CD4-positive, alpha-beta T cell (primary cell): ENCODE results near the gene RMDN2. TPM values are rescaled to one million over a fixed set of nuclear protein-coding genes. Genes with fewer than 3 reads are reported as not detected.

Experiments
- ATAC-seq: fragments of 200-7000 bp; cut with Tn5 transposase; one replicate; pipeline ENCODE4 v1.10.0; 2022; ENCODE audit warnings: mild to moderate bottlenecking; ENCODE audit not compliant: poor library complexity
- CTCF ChIA-PET: fragments of 350-600 bp; sonication (Branson Sonifier 250); formaldehyde crosslinking; loops from one replicate; lab custom pipeline; 2021; ENCODE audit warnings: antibody characterized with exemption, inconsistent platforms; lab: Charles Lee
- POLR2A ChIA-PET: fragments of 350-600 bp; sonication (Branson Sonifier 250); formaldehyde crosslinking; loops from one replicate; lab custom pipeline; 2021; ENCODE audit warnings: antibody characterized with exemption, inconsistent platforms; lab: Charles Lee
- DNase-seq, 14 experiments: peaks; one replicate each; pipeline ENCODE4 v3.0.0-alpha.2; 2013 to 2020; ENCODE audit warnings: mixed read lengths in 2 of 14
- H3K27ac ChIP-seq, 2 donors: one replicate each; pipeline versions ENCODE4 v1.5.1 to v1.7.0; 2013; ENCODE audit warnings: low read length in 2 of 2, low read depth in 1 of 2, mild to moderate bottlenecking in 1 of 2
- H3K27me3 ChIP-seq, 2 experiments: 1 replicate in 1 of 2; 2 replicates in 1 of 2; pipeline versions ENCODE4 v1.6.1 to v1.7.0; 2013; ENCODE audit warnings: low read length in 2 of 2, control low read depth in 1 of 2, mild to moderate bottlenecking in 1 of 2, moderate library complexity in 1 of 2; ENCODE audit not compliant: insufficient read depth in 2 of 2, control insufficient read depth in 1 of 2
- H3K36me3 ChIP-seq: one replicate; pipeline ENCODE4 v1.6.1; 2013; ENCODE audit warnings: low read length, control low read depth; ENCODE audit not compliant: insufficient read depth
- H3K4me1 ChIP-seq: one replicate; pipeline ENCODE4 v1.6.1; 2013; ENCODE audit warnings: low read length, control low read depth; ENCODE audit not compliant: insufficient read depth
- H3K4me3 ChIP-seq: one replicate; pipeline ENCODE4 v1.5.1; 2013; ENCODE audit warnings: mild to moderate bottlenecking, low read length, moderate library complexity
- H3K9me3 ChIP-seq, 2 experiments: 1 replicate in 1 of 2; 2 replicates in 1 of 2; pipeline versions ENCODE4 v1.6.1 to v1.7.0; 2013; ENCODE audit warnings: low read length in 2 of 2, mild to moderate bottlenecking in 2 of 2, control low read depth in 1 of 2, moderate library complexity in 1 of 2; ENCODE audit not compliant: control insufficient read depth in 1 of 2, insufficient read depth in 1 of 2
- H3K27ac Mint-ChIP-seq: one replicate; pipeline ENCODE4 v1.8.0; 2020; ENCODE audit warnings: mixed read lengths
- H3K27me3 Mint-ChIP-seq: one replicate; pipeline ENCODE4 v1.8.0; 2021; ENCODE audit warnings: mixed read lengths
- H3K36me3 Mint-ChIP-seq: one replicate; pipeline ENCODE4 v1.8.0; 2021; ENCODE audit warnings: low read depth, mixed read lengths
- H3K4me1 Mint-ChIP-seq: one replicate; pipeline ENCODE4 v1.8.0; 2021; ENCODE audit warnings: low read depth, mixed read lengths
- H3K4me3 Mint-ChIP-seq: one replicate; pipeline ENCODE4 v1.8.0; 2020; ENCODE audit warnings: mild to moderate bottlenecking, mixed read lengths
- H3K9me3 Mint-ChIP-seq: one replicate; pipeline ENCODE4 v1.8.0; 2020; ENCODE audit warnings: mixed read lengths
- intact Hi-C, 2 experiments: fragments of 100-400 bp; cut with DNase I in 1 of 2; cut with micrococcal nuclease in 1 of 2; formaldehyde crosslinking; loops; one replicate each; pipeline versions ENCODE4 v1.15.1 to v1.9.0; 2023 to 2025; cut with DNase I, micrococcal nuclease
- polyA plus RNA-seq, 2 donors: library from polyadenylated mRNA; unstranded; fragments of 120-200 nt; gene quantifications; one replicate each; pipeline ENCODE4 v1.2.1, GENCODE V29; 2013
- total RNA-seq, 174 experiments: library from RNA in 2 of 174; stranded (reverse) in 2 of 174; gene quantifications; one replicate each; pipeline ENCODE4 v1.2.3 and lab custom pipeline; 2021 to 2026
- TF ChIP-seq, protein P1 (sequence below): fragments of 200-600 bp; IDR thresholded peaks from one replicate; pipeline ENCODE4 v1.8.0; 2022; ENCODE audit warnings: antibody characterized with exemption, mild to moderate bottlenecking

RMDN2 gene
- total RNA-seq (1 to 10 TPM; 2.4 to 3.3 TPM), total RNA-seq (lab: John Stamatoyannopoulos, UW) (1.1 to 6.7 (median 3.8) reads per million in 172 experiments)
- polyA plus RNA-seq (2013, experiment 1 of 2): 2.3 TPM
- 2.7 TPM for polyA plus RNA-seq (2013, experiment 2 of 2)

- Mint-ChIP-seq H3K27me3 (no peaks in the 10 kb centered on the region), H3K27ac (peak within 1 kb of the TSS; percentile 79), H3K4me1 (peaks cover 36% of the 10 kb centered on the region), H3K9me3 (no peaks in the 10 kb centered on the region), H3K36me3 (peaks cover 5% of the 10 kb centered on the region), H3K4me3 (peak within 1 kb of the TSS; percentile 93)
- DNase-seq (peak; percentile 48 to 86 (median 71)), ATAC-seq (peak; percentile 83)
- CTCF ChIA-PET: no interaction called here
- peak within 1 kb of the TSS; percentile 82 for H3K4me3 ChIP-seq
- POLR2A ChIA-PET: interaction anchor here (0.5 to 2.2 kb wide), 12 partner anchors 9 to 1199 kb away, joined by 3 to 17 read pairs (median 3); partner anchors contain the start of genes SRSF7 and STRN
- H3K9me3 ChIP-seq: no peaks in the 10 kb centered on the region
- H3K27ac ChIP-seq: peak within 1 kb of the TSS; percentile 37 to 62
- TF ChIP-seq, protein P1, sequence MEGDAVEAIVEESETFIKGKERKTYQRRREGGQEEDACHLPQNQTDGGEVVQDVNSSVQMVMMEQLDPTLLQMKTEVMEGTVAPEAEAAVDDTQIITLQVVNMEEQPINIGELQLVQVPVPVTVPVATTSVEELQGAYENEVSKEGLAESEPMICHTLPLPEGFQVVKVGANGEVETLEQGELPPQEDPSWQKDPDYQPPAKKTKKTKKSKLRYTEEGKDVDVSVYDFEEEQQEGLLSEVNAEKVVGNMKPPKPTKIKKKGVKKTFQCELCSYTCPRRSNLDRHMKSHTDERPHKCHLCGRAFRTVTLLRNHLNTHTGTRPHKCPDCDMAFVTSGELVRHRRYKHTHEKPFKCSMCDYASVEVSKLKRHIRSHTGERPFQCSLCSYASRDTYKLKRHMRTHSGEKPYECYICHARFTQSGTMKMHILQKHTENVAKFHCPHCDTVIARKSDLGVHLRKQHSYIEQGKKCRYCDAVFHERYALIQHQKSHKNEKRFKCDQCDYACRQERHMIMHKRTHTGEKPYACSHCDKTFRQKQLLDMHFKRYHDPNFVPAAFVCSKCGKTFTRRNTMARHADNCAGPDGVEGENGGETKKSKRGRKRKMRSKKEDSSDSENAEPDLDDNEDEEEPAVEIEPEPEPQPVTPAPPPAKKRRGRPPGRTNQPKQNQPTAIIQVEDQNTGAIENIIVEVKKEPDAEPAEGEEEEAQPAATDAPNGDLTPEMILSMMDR: no peak
- H3K4me1 ChIP-seq: peaks cover 6% of the 10 kb centered on the region
- H3K27me3 ChIP-seq: no peaks in the 10 kb centered on the region
- intact Hi-C loops: loop anchor here in 1 of 2 experiments (10.0 kb wide), 2 partner anchors 460 to 830 kb away; partner anchors contain the start of gene SRSF7
- no peaks in the 10 kb centered on the region for H3K36me3 ChIP-seq
Observed at GRCh38 chr2:37925063-37925897, at the start of gene RMDN2. Gene RMDN2 (plus strand): TSS chr2:37925287. CDS start chr2:37929278, 3,991 bp downstream.

GRCh38 chr2:37875403-37875906 lies 49.6 kb upstream of the RMDN2 start:
- Mint-ChIP-seq H3K9me3 (no peaks in the 10 kb centered on the region), H3K27ac (no peak overlapping the region)
- intact Hi-C loops: loop anchor here in 1 of 2 experiments (5.0 kb wide), 3 partner anchors 463 to 1093 kb away; no protein-coding TSS in a partner anchor

GRCh38 chr2:37876227-37876626 lies 48.9 kb upstream of the RMDN2 start:
- ATAC-seq (no peak), DNase-seq (no peak)
- no peaks in the 10 kb centered on the region for H3K4me1 Mint-ChIP-seq
- H3K36me3 ChIP-seq: no peaks in the 10 kb centered on the region
- ChIA-PET CTCF (interaction anchor here (1.1 to 4.2 kb wide), 4 partner anchors 14 to 480 kb away, joined by 3 to 31 read pairs (median 8); no protein-coding TSS in a partner anchor), POLR2A (interaction anchor here (1.5 to 2.5 kb wide), 2 partner anchors 461 to 480 kb away, joined by 6 to 10 read pairs; no protein-coding TSS in a partner anchor)
- no peaks in the 10 kb centered on the region for H3K9me3 ChIP-seq
- H3K27me3 Mint-ChIP-seq: peaks cover 14% of the 10 kb centered on the region
- H3K9me3 Mint-ChIP-seq: no peaks in the 10 kb centered on the region
- TF ChIP-seq, protein P1: no peak
- no peaks in the 10 kb centered on the region for H3K36me3 Mint-ChIP-seq
- H3K4me3 ChIP-seq: no peak overlapping the region
- H3K27ac Mint-ChIP-seq: no peak overlapping the region
- peaks cover 0 to 3% of the 10 kb centered on the region in 2 experiments for H3K27me3 ChIP-seq
- H3K4me1 ChIP-seq: no peaks in the 10 kb centered on the region
- H3K4me3 Mint-ChIP-seq: no peak overlapping the region
- no peak overlapping the region for H3K27ac ChIP-seq
- intact Hi-C loops: loop anchor here (1.0 to 5.0 kb wide), 6 partner anchors 43 to 1095 kb away; no protein-coding TSS in a partner anchor

More at GRCh38 chr2:37875403-37875906, 49.6 kb upstream of the RMDN2 start:
- CTCF ChIA-PET: interaction anchor here (4.2 kb wide), 1 partner anchor 479 kb away, joined by 31 read pairs; no protein-coding TSS in a partner anchor
- H3K27me3 Mint-ChIP-seq: peaks cover 7% of the 10 kb centered on the region
- no peaks in the 10 kb centered on the region for H3K9me3 ChIP-seq
- H3K36me3 Mint-ChIP-seq: no peaks in the 10 kb centered on the region
- no peak overlapping the region for H3K4me3 ChIP-seq
- H3K36me3 ChIP-seq: no peaks in the 10 kb centered on the region
- POLR2A ChIA-PET: no interaction called here
- no peak overlapping the region for H3K4me3 Mint-ChIP-seq
- no peak overlapping the region for H3K27ac ChIP-seq
- H3K4me1 ChIP-seq: no peaks in the 10 kb centered on the region
- TF ChIP-seq, protein P1: no peak
- no peak for DNase-seq
- no peaks in the 10 kb centered on the region for H3K27me3 ChIP-seq
- H3K4me1 Mint-ChIP-seq: no peaks in the 10 kb centered on the region
- no peak for ATAC-seq
